Measurements from ENCODE around the gene ZNF43. TPM values are rescaled to one million over a fixed set of nuclear protein-coding genes. Genes with fewer than 3 reads are reported as not detected.
"Not testable (repeated sequence)": the region's sequence is repeated elsewhere in the genome, so short reads cannot be mapped to it uniquely, and the experiment has no call there.

Gene ZNF43
- total and polyA plus RNA-seq, 2 of the 8 experiments (the other 6 are each of a cell fraction or from before 2014, with no cell fraction given), result 24.7 to 53.1 TPM

DNA sequence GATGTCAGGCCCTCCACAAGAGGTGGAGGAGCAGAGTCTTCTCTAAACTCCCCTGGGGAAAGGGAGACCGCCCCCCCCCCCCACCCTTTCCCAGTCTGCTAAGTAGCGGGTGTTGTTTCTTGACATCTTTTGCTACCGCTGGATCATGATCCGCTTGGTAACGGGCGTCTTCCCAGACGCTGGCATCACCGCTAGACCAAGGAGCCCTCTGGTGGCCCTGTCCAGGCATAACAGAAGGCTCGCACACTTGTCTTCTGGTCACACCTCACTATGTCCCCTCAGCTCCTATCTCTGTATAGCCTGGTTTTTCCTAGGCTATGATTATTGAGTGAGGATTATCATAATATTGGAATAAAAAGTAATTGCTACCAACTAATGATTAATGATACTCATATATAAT lies 44.8 kb upstream of the ZNF43 start:
- H3K36me3 ChIP-seq (ENCODE audit: control insufficient read depth in 2 of 4, insufficient read depth in 4 of 4, low read length in 3 of 4); H3K27me3 ChIP-seq (replicated peaks in 1 of 4; ENCODE audit: control insufficient read depth in 3 of 4, extremely low read depth in 1 of 4, insufficient read depth in 3 of 4, low read length in 3 of 4); H3K56ac ChIP-seq (replicated peaks; ENCODE audit: insufficient read length, low read depth, low read length); H3K23ac ChIP-seq (ENCODE audit: insufficient read length); H2BK15ac ChIP-seq (ENCODE audit: low read length); H4K8ac ChIP-seq (ENCODE audit: extremely low read depth, insufficient read depth, low read length); H3K79me2 ChIP-seq (ENCODE audit: control insufficient read depth in 1 of 2, insufficient read depth in 2 of 2, low read length in 2 of 2); H2BK12ac ChIP-seq (ENCODE audit: low read depth, low read length); H3K4me3 ChIP-seq (ENCODE audit: extremely low read depth in 1 of 4, insufficient read depth in 2 of 4, low read depth in 3 of 4, low read length in 4 of 4); H4K91ac ChIP-seq (replicated peaks; ENCODE audit: insufficient read length, low read length); H2BK20ac ChIP-seq (ENCODE audit: low read length); H2BK120ac ChIP-seq (replicated peaks; ENCODE audit: low read depth, low read length); H3K18ac ChIP-seq (ENCODE audit: extremely low read depth, low read length); H4K20me1 ChIP-seq (replicated peaks in 1 of 2; ENCODE audit: control insufficient read depth in 1 of 2, insufficient read depth in 2 of 2, low read length in 2 of 2); H3K14ac ChIP-seq (ENCODE audit: insufficient read length); H3K79me1 ChIP-seq (ENCODE audit: low read depth, low read length); FAIRE-seq; H2AFZ ChIP-seq (ENCODE audit: low read length); CTCF ChIA-PET (ENCODE audit: partially characterized antibody); H3K27ac ChIP-seq (ENCODE audit: low read depth, low read length); H2AK5ac ChIP-seq (ENCODE audit: low read depth, low read length); POLR2A ChIA-PET (ENCODE audit: partially characterized antibody); H3K9ac ChIP-seq (replicated peaks in 1 of 4; ENCODE audit: extremely low read depth in 1 of 4, low read depth in 3 of 4, low read length in 3 of 4); H4K5ac ChIP-seq (ENCODE audit: insufficient read length, low read depth, low read length); H3K4ac ChIP-seq (replicated peaks; ENCODE audit: insufficient read length, low read depth, low read length); H3K4me2 ChIP-seq (ENCODE audit: insufficient read depth in 1 of 2, low read depth in 2 of 2, low read length in 2 of 2); H2BK5ac ChIP-seq (ENCODE audit: low read depth, low read length); H3K4me1 ChIP-seq (replicated peaks in 1 of 4; ENCODE audit: control insufficient read depth in 3 of 4, insufficient read depth in 4 of 4, low read length in 3 of 4); H3K23me2 ChIP-seq (ENCODE audit: low read depth, low read length): not testable (repeated sequence)
- peaks cover 48 to 57% of the 10 kb centered on the region in 2 experiments for H3K9me3 ChIP-seq (ENCODE audit: insufficient read depth in 2 of 2, low read depth in 1 of 2, low read length in 1 of 2)
- WGBS, 2 experiments (ENCODE audit: extremely low coverage in 1 of 2, insufficient coverage in 1 of 2, insufficient read length in 1 of 2, insufficient replicate concordance in 2 of 2, low coverage in 1 of 2, low lambda C conversion rate in 2 of 2, missing lambda C conversion rate in 1 of 2), result 49% methylated on average over 8 of the region's 9 CpGs; no CpG with 5 or more reads in 1 of the 2 experiments
- DNase-seq (ENCODE audit: low read depth in 1 of 2, low spot score in 2 of 2), result peak in 1 of 2 experiments; percentile 46
- TF ChIP-seq RAD21 (IDR thresholded peaks at IDR 0.05 in 1 of 2, conservative IDR thresholded peaks at IDR 0.05 in 1 of 2; ENCODE audit: low read depth in 2 of 2, low read length in 2 of 2), result peak; percentile 33 to 44; a peak in 3 of 4 replicates
- TF ChIP-seq, protein P1, sequence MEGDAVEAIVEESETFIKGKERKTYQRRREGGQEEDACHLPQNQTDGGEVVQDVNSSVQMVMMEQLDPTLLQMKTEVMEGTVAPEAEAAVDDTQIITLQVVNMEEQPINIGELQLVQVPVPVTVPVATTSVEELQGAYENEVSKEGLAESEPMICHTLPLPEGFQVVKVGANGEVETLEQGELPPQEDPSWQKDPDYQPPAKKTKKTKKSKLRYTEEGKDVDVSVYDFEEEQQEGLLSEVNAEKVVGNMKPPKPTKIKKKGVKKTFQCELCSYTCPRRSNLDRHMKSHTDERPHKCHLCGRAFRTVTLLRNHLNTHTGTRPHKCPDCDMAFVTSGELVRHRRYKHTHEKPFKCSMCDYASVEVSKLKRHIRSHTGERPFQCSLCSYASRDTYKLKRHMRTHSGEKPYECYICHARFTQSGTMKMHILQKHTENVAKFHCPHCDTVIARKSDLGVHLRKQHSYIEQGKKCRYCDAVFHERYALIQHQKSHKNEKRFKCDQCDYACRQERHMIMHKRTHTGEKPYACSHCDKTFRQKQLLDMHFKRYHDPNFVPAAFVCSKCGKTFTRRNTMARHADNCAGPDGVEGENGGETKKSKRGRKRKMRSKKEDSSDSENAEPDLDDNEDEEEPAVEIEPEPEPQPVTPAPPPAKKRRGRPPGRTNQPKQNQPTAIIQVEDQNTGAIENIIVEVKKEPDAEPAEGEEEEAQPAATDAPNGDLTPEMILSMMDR (IDR thresholded peaks at IDR 0.05; ENCODE audit: control extremely low read depth in 1 of 3, insufficient read depth in 1 of 3, low read depth in 1 of 3, low read length in 3 of 3), result peak in 2 of 3 experiments; percentile 9 to 20; a peak in 2 of 4 replicates
